Measurements from ENCODE around the gene PROX1.

- TF ChIP-seq CTCF (IDR thresholded peaks at IDR 0.05), result no peak
- no peak for TF ChIP-seq EZH2 (IDR thresholded peaks at IDR 0.05; ENCODE audit: borderline replicate concordance, insufficient read depth, low read depth, low read length, poor library complexity, severe bottlenecking)
These were observed 25.3 kb upstream of the PROX1 start for GRCh38 chr1:213962508-213962907.

All from B cell (primary cell).